GM18507 (cell line): ENCODE data around the gene TSPAN17.
A peak's percentile ranks its signal among the peaks of the same experiment; 100 is the strongest.
"Not testable (repeated sequence)": the region's sequence is repeated elsewhere in the genome, so short reads cannot be mapped to it uniquely, and the experiment has no call there.

Experiments used
- DNase-seq: peaks from one replicate; pipeline ENCODE4 v3.0.0; 2011; ENCODE audit warnings: low read depth; ENCODE audit not compliant: insufficient read length; ENCODE audit errors: extremely low spot score
- FAIRE-seq: peaks from 2 replicates; lab custom pipeline; 2011; peaks lifted over from hg19 to GRCh38; lab: Jason Lieb, UNC

TSPAN17 gene, protein sequence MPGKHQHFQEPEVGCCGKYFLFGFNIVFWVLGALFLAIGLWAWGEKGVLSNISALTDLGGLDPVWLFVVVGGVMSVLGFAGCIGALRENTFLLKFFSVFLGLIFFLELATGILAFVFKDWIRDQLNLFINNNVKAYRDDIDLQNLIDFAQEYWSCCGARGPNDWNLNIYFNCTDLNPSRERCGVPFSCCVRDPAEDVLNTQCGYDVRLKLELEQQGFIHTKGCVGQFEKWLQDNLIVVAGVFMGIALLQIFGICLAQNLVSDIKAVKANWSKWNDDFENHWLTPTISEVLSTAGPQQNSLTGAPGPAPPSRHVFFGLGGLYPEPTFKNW

DNA sequence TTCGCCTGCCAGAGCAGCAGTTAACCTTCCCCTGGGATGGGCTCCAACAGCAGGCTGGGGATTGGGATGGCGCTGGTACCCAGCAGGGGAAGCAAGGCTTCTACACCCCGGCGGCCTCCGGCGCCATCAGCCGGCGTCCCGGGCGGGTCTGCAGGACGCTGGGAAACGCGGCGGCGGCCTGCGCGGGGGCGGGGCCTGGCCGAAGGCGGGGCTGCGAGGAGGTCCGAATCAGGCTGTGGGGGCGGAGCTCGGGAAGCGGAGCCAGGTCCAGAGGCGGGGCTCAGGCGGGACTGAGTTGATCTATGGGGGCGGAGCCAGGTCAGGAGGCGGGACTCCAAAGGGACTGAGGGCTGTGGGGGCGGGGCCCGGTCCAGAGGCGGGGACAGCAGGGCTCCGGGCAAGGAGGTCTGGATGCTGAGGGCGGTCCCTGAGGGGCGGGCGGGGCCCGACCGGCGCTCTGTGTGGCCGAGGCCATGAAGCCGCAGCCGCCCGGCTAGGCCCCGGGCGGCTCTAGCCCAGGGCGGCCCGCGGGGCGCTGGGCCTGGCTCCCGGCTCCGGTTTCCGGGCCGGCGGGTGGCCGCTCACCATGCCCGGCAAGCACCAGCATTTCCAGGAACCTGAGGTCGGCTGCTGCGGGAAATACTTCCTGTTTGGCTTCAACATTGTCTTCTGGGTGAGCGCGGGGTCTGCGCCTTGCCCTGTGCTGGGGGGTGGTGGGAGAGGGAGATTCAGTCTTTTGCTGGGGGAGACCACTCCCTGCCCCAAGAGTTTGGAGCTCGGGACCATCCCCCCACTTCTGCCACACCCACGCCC lies at the start of gene TSPAN17:
Gene TSPAN17, plus strand, starts transcription at position 455 of the 813 bp plus-strand sequence. Its CDS starts 132 bp downstream, at position 587.
- FAIRE-seq (peak; percentile 99), DNase-seq (peak; percentile 99)

GRCh38 chr5:176599749-176600430 lies 47.4 kb upstream of the TSPAN17 start:
- FAIRE-seq, DNase-seq: not testable (repeated sequence)

DNA sequence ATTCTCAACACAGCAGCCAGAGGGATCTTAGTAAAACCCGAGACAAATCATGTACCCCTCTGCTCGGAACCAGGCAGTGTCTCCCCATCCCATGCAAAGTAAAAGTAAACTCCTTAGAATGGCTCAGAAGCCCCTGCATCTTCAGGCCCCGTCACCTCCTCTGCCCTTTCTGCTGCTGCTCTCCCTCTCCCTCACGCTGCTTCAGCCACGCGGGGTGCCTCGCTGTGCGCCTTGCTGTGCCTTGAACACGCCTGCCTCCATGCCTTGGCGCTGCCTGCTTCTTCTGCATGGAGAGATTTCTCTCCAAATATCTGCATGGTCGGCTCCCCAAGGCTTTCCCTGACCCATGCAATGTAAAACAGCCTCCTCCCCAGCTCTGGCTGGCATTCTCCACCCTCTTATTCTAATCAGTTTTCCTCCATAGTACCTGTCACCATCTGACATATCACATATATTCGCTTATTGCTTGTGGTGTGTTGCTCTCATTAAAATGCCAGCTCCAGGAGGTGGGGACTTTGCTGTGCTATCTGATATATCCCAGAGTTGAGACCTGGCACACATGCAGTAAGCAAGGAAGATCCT lies 45.3 kb upstream of the TSPAN17 start:
- no peak for FAIRE-seq
- DNase-seq: no peak

DNA sequence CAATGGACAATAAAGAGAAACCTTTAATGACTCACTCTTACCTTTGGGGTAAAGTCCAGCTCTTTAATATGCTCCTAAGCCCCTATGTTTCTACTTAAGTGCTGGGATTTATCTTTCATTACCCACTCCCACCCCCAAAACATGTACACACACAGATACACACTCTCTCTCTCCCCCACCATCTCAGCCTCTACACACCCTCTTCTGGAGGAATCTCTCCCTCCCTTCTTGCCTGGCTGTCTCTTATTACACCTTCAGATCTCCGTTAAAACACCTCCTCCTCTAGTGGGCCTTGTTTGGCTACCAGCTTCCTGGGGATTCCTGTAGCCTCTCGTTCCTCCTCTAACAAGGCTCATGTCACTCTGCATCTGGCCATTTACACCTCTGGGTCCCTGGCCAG lies 44.2 kb upstream of the TSPAN17 start:
- DNase-seq (no peak), FAIRE-seq (no peak)

GRCh38 chr5:176606032-176606431 lies 41.3 kb upstream of the TSPAN17 start:
- DNase-seq (no peak), FAIRE-seq (no peak)

DNA sequence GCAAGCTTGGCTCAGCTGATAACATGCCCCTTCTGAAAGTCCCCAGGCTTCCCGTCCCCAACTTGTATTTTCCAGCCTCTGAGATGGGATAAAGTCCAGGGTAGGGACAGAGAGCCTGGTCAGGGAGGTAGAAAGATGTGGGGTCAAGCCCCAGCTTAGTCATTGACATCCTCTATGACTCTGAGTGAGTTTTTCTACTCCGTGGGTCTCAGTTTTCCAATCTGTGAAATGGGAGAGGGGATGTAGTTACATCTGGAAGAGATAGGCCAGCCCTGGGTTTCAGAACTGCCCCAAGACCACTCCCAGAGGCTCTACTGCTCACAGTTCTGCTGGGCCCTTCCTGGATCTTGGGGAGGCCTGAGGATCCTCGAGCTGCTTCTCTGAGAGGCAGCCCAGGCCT lies 40.4 kb upstream of the TSPAN17 start:
- DNase-seq (no peak), FAIRE-seq (no peak)

- FAIRE-seq (no peak), DNase-seq (no peak)
Observed at GRCh38 chr5:176608142-176608705, 39.1 kb upstream of the TSPAN17 start.

GRCh38 chr5:176608937-176609723 lies 38.2 kb upstream of the TSPAN17 start:
- no peak for DNase-seq
- no peak for FAIRE-seq

DNA sequence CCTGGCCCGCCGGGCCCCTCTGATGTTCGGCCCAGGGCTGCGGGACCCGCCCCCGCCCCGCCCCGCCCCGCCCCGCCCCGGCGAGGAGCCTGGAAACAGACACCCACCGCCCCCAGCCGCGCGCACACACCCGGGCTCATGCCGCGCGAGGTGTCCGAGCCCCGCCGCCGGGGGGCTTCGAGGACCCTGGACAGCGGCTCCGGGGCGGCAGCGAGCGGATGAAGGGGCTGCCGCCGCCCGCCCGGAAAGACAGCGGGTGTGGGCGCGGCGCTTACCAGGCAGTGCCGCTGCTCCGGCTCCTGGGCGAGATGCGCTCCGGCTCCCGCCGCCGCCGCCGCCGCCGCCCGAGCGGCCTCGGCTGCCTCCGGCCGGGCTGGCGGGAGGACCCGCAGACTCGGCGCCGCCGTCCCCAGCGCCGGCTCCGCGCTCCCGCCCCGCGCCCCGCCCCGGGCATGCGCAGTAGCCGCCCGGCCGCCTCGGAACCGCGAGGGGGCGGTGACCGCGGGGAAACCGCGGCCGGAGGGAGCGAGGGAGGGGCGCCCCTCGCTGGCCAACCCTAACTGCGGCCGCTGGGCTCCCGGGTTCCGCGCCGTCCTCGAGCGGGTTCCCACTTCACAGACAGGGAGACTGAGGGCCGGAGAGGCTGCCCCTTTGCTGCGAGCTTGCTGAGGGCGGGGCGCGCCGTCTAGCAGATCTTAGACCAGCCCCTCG lies 37.4 kb upstream of the TSPAN17 start, which contains the start of gene GPRIN1:
Gene GPRIN1, minus strand, starts transcription at position 433 of the 711 bp plus-strand sequence. CDS start 10,322 bp downstream, outside the sequence.
- FAIRE-seq: peak; percentile 29
- DNase-seq: peak; percentile 89

GRCh38 chr5:176610435-176610773 lies 36.9 kb upstream of the TSPAN17 start:
- DNase-seq (no peak), FAIRE-seq (no peak)

GRCh38 chr5:176611435-176611834 lies 35.8 kb upstream of the TSPAN17 start:
- no peak for FAIRE-seq
- no peak for DNase-seq

- DNase-seq (no peak), FAIRE-seq (no peak)
Observed at GRCh38 chr5:176612008-176612407, 35.3 kb upstream of the TSPAN17 start.

- FAIRE-seq (no peak), DNase-seq (no peak)
Observed at GRCh38 chr5:176612855-176613254, 34.4 kb upstream of the TSPAN17 start.

DNA sequence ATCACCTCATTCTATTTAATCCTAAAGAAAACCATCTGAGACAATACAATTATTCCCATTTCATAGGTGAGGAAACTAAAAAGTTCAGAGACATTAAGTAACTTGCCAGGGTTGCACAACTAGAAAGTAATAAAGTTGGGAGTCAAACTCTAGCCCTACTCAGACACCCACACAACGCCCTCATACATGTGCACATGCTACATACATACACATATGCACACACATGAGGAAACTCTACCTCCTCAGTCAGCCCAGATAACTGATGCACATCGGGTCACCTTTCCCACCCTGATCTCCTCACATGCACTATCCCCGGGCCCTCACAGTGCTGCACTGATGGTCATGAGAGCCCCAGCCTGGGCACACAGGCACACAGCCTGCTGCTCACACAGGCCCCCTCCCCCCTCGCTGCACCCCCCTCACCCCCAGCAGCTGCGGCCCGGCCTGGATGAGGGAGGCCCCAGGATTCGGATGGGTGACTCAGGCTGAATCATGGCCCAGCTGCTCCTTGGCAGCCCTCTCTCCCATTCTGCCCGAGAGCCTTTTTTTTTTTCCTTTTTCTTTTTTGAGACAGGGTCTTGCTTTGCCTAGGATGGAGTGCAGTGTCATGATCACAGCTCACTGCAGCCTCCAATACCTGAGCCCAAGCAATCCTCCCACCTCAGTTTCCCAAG lies 32.3 kb upstream of the TSPAN17 start:
- DNase-seq: no peak
- FAIRE-seq: no peak

- FAIRE-seq: no peak
- DNase-seq: no peak
Observed at GRCh38 chr5:176616511-176616910, 30.8 kb upstream of the TSPAN17 start.

- DNase-seq: no peak
- FAIRE-seq: no peak
Observed at GRCh38 chr5:176618783-176619182, 28.5 kb upstream of the TSPAN17 start.

DNA sequence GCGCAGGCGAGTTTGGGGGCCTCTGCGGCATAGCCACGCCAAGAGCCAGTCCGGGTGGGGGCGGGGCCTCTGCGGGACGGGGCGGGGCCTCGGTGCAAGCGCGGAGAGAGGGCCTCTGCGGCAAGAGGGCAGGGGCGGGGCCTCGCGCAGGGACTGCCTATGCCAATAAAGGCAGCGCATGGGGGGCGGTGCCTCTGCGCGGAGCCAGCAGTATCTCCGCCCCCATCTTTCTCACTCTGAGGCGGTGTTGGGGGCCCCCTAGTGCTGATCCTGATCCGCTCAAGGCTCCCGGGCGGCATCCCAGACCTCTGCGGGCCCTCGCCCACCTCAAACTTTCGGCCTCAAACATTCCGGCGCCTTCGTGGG lies 28.1 kb upstream of the TSPAN17 start:
- peak; percentile 46 for FAIRE-seq

More for the DNA sequence above, 28.1 kb upstream of the TSPAN17 start:
- DNase-seq: peak; percentile 70
